ENCODE measurements around the gene MORC1.

The MORC1 gene

GRCh38 chr3:109035082-109035481, 82.9 kb downstream of the MORC1 start:
- in situ Hi-C loops (cut with MboI; ENCODE audit: low sequenced_read_pairs): no loop called here

- in situ Hi-C loops (cut with MboI; ENCODE audit: low sequenced_read_pairs): no loop called here
These were observed 84.8 kb downstream of the MORC1 start for GRCh38 chr3:109033000-109033660.

GRCh38 chr3:109028753-109029152, 89.2 kb downstream of the MORC1 start:
- in situ Hi-C loops (cut with MboI; ENCODE audit: low sequenced_read_pairs): no loop called here

- in situ Hi-C loops (cut with MboI; ENCODE audit: low sequenced_read_pairs): no loop called here
These were observed 91.1 kb downstream of the MORC1 start for GRCh38 chr3:109026821-109027220.

GRCh38 chr3:109025896-109026295, 92.0 kb downstream of the MORC1 start:
- in situ Hi-C loops (cut with MboI; ENCODE audit: low sequenced_read_pairs): no loop called here

- in situ Hi-C loops (cut with MboI; ENCODE audit: low sequenced_read_pairs): no loop called here
These were observed 94.2 kb downstream of the MORC1 start for GRCh38 chr3:109023656-109024254.

GRCh38 chr3:109023167-109023566, 94.8 kb downstream of the MORC1 start:
- in situ Hi-C loops (cut with MboI; ENCODE audit: low sequenced_read_pairs): no loop called here

- in situ Hi-C loops (cut with MboI; ENCODE audit: low sequenced_read_pairs): no loop called here
These were observed 96.4 kb downstream of the MORC1 start for GRCh38 chr3:109021556-109021955.

- in situ Hi-C loops (cut with MboI; ENCODE audit: low sequenced_read_pairs): no loop called here
These were observed 99.1 kb downstream of the MORC1 start for GRCh38 chr3:109018828-109019227.

GRCh38 chr3:109005443-109005842, 112.5 kb downstream of the MORC1 start:
- in situ Hi-C loops (cut with MboI; ENCODE audit: low sequenced_read_pairs): no loop called here

GRCh38 chr3:108998436-108998835, 119.5 kb downstream of the MORC1 start:
- in situ Hi-C loops (cut with MboI; ENCODE audit: low sequenced_read_pairs): no loop called here

GRCh38 chr3:108985844-108986243, 132.1 kb downstream of the MORC1 start:
- in situ Hi-C loops (cut with MboI; ENCODE audit: low sequenced_read_pairs): no loop called here

GRCh38 chr3:108983051-108983450, 134.9 kb downstream of the MORC1 start:
- in situ Hi-C loops (cut with MboI; ENCODE audit: low sequenced_read_pairs): no loop called here

GRCh38 chr3:108976058-108976457, 141.9 kb downstream of the MORC1 start:
- in situ Hi-C loops (cut with MboI; ENCODE audit: low sequenced_read_pairs): no loop called here

GRCh38 chr3:108973019-108973418, 144.9 kb downstream of the MORC1 start:
- in situ Hi-C loops (cut with MboI; ENCODE audit: low sequenced_read_pairs): no loop called here

GRCh38 chr3:108972482-108972881, 145.5 kb downstream of the MORC1 start:
- in situ Hi-C loops (cut with MboI; ENCODE audit: low sequenced_read_pairs): no loop called here

GRCh38 chr3:108970561-108970960, 147.4 kb downstream of the MORC1 start:
- in situ Hi-C loops (cut with MboI; ENCODE audit: low sequenced_read_pairs): no loop called here

GRCh38 chr3:108966773-108967172, 151.2 kb downstream of the MORC1 start:
- in situ Hi-C loops (cut with MboI; ENCODE audit: low sequenced_read_pairs): no loop called here

- in situ Hi-C loops (cut with MboI; ENCODE audit: low sequenced_read_pairs): no loop called here
These were observed 158.9 kb downstream of the MORC1 start for GRCh38 chr3:108959017-108959416.

- in situ Hi-C loops (cut with MboI; ENCODE audit: low sequenced_read_pairs): no loop called here
These were observed 164.2 kb downstream of the MORC1 start, which contains the start of gene GUCA1C for GRCh38 chr3:108953700-108954099. TSS of gene GUCA1C (minus strand) at chr3:108953879. CDS start at chr3:108953762, 117 bp downstream.

- in situ Hi-C loops (cut with MboI; ENCODE audit: low sequenced_read_pairs): no loop called here
These were observed 164.7 kb downstream of the MORC1 start for GRCh38 chr3:108953210-108953609.

GRCh38 chr3:108951820-108952501, 166.0 kb downstream of the MORC1 start:
- in situ Hi-C loops (cut with MboI; ENCODE audit: low sequenced_read_pairs): no loop called here
